ENCODE measurements around the gene CLRN3.

- TF ChIP-seq EZH2phosphoT487 (IDR thresholded peaks at IDR 0.05; ENCODE audit: low read depth, severe bottlenecking, unreplicated experiment), result no peak
- TF ChIP-seq, protein P1, sequence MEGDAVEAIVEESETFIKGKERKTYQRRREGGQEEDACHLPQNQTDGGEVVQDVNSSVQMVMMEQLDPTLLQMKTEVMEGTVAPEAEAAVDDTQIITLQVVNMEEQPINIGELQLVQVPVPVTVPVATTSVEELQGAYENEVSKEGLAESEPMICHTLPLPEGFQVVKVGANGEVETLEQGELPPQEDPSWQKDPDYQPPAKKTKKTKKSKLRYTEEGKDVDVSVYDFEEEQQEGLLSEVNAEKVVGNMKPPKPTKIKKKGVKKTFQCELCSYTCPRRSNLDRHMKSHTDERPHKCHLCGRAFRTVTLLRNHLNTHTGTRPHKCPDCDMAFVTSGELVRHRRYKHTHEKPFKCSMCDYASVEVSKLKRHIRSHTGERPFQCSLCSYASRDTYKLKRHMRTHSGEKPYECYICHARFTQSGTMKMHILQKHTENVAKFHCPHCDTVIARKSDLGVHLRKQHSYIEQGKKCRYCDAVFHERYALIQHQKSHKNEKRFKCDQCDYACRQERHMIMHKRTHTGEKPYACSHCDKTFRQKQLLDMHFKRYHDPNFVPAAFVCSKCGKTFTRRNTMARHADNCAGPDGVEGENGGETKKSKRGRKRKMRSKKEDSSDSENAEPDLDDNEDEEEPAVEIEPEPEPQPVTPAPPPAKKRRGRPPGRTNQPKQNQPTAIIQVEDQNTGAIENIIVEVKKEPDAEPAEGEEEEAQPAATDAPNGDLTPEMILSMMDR (IDR thresholded peaks at IDR 0.05; ENCODE audit: poor library complexity), result no peak
- no peak for TF ChIP-seq EZH2 (IDR thresholded peaks at IDR 0.05; ENCODE audit: borderline replicate concordance)
These were observed 41.8 kb downstream of the CLRN3 start for GRCh38 chr10:127850944-127851343.
